HL-60 (cell line): Measurements from ENCODE around the gene CIROP.

Experiments used
- DNase-seq, 2 experiments: peaks; one replicate each; pipeline ENCODE4 v3.0.0-alpha.2; 2010 to 2020; ENCODE audit warnings: low read depth in 1 of 2, low spot score in 1 of 2
- H3K27ac ChIP-seq: fragments of 250-450 bp; sonication (Bioruptor Pico); replicated peaks from 2 replicates; pipeline ENCODE4 v1.5.1; 2020; ENCODE audit warnings: mild to moderate bottlenecking, moderate library complexity
- H3K27me3 ChIP-seq: fragments of 250-450 bp; sonication (Bioruptor Pico); 2 replicates; pipeline ENCODE4 v1.5.1; 2021; ENCODE audit warnings: mild to moderate bottlenecking, moderate library complexity; ENCODE audit not compliant: insufficient read depth, poor library complexity, severe bottlenecking
- H3K4me3 ChIP-seq: replicated peaks from 2 replicates; pipeline ENCODE4 v1.5.1; 2011; ENCODE audit warnings: mild to moderate bottlenecking, control low read depth, low read length; ENCODE audit not compliant: insufficient read depth
- CTCF ChIP-seq: IDR thresholded peaks from one replicate; pipeline ENCODE4 v1.5.1; 2011; ENCODE audit warnings: low read length, control low read depth, inconsistent platforms; ENCODE audit not compliant: insufficient read depth
- GABPA ChIP-seq: IDR thresholded peaks from 2 replicates; pipeline ENCODE4 v1.6.1; 2012; ENCODE audit warnings: low read depth
- POLR2AphosphoS5 ChIP-seq: IDR thresholded peaks from 2 replicates; pipeline ENCODE4 v1.6.1; 2012; ENCODE audit warnings: low read depth
- REST ChIP-seq: IDR thresholded peaks from 2 replicates; pipeline ENCODE4 v1.6.1; 2012; ENCODE audit warnings: low read depth; ENCODE audit not compliant: insufficient replicate concordance
- SPI1 ChIP-seq: IDR thresholded peaks from 2 replicates; pipeline ENCODE4 v1.6.1; 2012; ENCODE audit warnings: low read depth, mild to moderate bottlenecking, borderline replicate concordance

The CIROP gene

GRCh38 chr14:23058654-23059504 lies 45.9 kb downstream of the CIROP start:
- Histone ChIP-seq H3K27ac (no peak overlapping the region), H3K4me3 (no peak overlapping the region), H3K27me3 (no peaks in the 10 kb centered on the region)
- TF ChIP-seq CTCF (no peak), POLR2AphosphoS5 (no peak)
- no peak for DNase-seq

GRCh38 chr14:23057757-23058653 lies 46.8 kb downstream of the CIROP start:
- no peaks in the 10 kb centered on the region for H3K27me3 ChIP-seq
- peak; percentile 80 to 89 for DNase-seq
- TF ChIP-seq POLR2AphosphoS5 (peak; percentile 88), CTCF (peak; percentile 84), SPI1 (no peak)
- peak overlapping the region; percentile 63 for H3K4me3 ChIP-seq
- peak overlapping the region; percentile 24; the same call in 1 of the 2 replicates for H3K27ac ChIP-seq

- H3K27ac ChIP-seq = peak within 1 kb of the TSS; percentile 24; the same call in 1 of the 2 replicates
- DNase-seq = peak in 1 of 2 experiments; percentile 74
- TF ChIP-seq REST (no peak), POLR2AphosphoS5 (no peak), SPI1 (no peak), GABPA (no peak), CTCF (no peak)
- H3K4me3 ChIP-seq = peak within 1 kb of the TSS; percentile 63
- no peaks in the 10 kb centered on the region for H3K27me3 ChIP-seq
Observed at GRCh38 chr14:23056956-23057756, 47.6 kb downstream of the CIROP start, which contains the start of gene CDH24. TSS of gene CDH24 (minus strand) at chr14:23057520. CDS start at chr14:23055733, 1,787 bp downstream.
